H1 (cell line): Measurements from ENCODE around the gene NAPA. TPM values are rescaled to one million over a fixed set of nuclear protein-coding genes. Genes with fewer than 3 reads are reported as not detected.

ENCODE experiments used
- ATF2 ChIP-seq: IDR thresholded peaks from 2 replicates; pipeline ENCODE4 v1.6.1; 2012; ENCODE audit warnings: low read length, inconsistent platforms
- TBP ChIP-seq: IDR thresholded peaks from 2 replicates; pipeline ENCODE4 v1.6.1; 2011; ENCODE audit warnings: low read depth, low read length, improper control_type of control experiment
- polyA plus RNA-seq, 7 experiments: library from polyadenylated mRNA; depleted of rRNA in 3 of 7; stranded (reverse) in 5 of 7; unstranded in 2 of 7; fragments of >200 nt in 5 of 7; fragments of 200-250 nt in 2 of 7; gene quantifications; 1 replicate in 5 of 7; 2 replicates in 1 of 7; 4 replicates in 1 of 7; pipeline versions ENCODE4 v1.2.1 to v1.2.3, GENCODE V29; 2011 to 2013; ENCODE audit warnings: missing spikeins in 2 of 7, mixed read lengths in 2 of 7
- total RNA-seq: library from RNA; stranded (reverse); fragmentation: NEBNext Ultra II Directional; extraction: Animal tissue kit (Norgen Biotek cat#: 25700); gene quantifications from 2 replicates; pipeline ENCODE4 v1.2.1, GENCODE V29; 2021

Gene NAPA
- total and polyA plus RNA-seq, 2 of the 8 experiments (the other 6 are each of a cell fraction or from before 2014, with no cell fraction given), result 58.5 to 78.2 TPM

GRCh38 chr19:47508721-47509120, 6.1 kb downstream of the NAPA start (continued):
- TF ChIP-seq TBP, result no peak
- TF ChIP-seq ATF2, result no peak
